Fibroblast of mammary gland (primary cell): Measurements from ENCODE around the gene AUNIP.

Experiments
- DNase-seq: peaks from one replicate; pipeline ENCODE4 v3.0.0-alpha.2; 2010; ENCODE audit warnings: low read depth
- H3K4me3 ChIP-seq: 2 replicates; pipeline ENCODE4 v1.5.1; 2011; ENCODE audit warnings: low read depth, mild to moderate bottlenecking, low read length, moderate library complexity; ENCODE audit not compliant: control insufficient read depth
- TF ChIP-seq, protein P1 (sequence below): conservative IDR thresholded peaks from 2 replicates; pipeline ENCODE4 v1.5.1; 2011; ENCODE audit warnings: low read depth, low read length, inconsistent platforms; ENCODE audit not compliant: control insufficient read depth, insufficient read depth

AUNIP gene

DNA sequence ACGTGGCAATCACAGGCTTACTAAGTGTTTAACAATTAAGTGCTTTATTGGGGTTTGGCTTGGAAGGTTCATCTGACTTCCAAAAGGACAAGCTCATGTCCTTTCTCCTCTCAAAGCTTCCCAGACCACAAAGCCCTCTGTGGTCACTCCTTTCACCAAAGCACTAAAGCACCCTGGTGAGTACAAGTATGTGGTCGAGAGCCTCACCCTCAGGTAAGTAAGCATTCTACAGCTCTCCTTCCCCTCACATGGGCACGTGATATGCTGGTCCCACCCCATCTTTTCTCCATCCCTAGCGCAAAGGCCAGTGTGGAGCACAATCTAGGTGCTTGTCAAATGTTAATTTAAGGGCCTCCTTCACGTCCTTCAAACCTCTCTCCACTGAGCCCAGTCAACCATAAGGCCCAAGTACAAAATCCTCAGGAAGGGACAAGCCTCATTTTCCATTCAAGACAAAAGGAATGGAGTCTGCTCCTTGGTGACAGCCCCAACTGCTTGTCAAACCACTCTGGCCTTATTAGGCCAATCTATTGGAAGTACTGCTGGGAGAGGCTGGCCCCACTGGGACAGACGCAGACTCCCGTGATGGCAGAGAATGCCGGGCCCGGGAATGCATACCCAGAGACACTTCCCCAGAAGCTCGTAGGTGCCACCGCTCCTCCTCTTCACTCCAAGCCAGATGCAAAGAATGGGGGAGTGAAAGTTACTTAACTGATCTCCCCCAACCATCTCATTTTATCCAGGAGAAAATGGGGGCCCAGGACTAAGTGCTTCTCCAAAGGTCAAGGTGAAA lies 39.2 kb upstream of the AUNIP start:
- no peak for DNase-seq
- TF ChIP-seq, protein P1, sequence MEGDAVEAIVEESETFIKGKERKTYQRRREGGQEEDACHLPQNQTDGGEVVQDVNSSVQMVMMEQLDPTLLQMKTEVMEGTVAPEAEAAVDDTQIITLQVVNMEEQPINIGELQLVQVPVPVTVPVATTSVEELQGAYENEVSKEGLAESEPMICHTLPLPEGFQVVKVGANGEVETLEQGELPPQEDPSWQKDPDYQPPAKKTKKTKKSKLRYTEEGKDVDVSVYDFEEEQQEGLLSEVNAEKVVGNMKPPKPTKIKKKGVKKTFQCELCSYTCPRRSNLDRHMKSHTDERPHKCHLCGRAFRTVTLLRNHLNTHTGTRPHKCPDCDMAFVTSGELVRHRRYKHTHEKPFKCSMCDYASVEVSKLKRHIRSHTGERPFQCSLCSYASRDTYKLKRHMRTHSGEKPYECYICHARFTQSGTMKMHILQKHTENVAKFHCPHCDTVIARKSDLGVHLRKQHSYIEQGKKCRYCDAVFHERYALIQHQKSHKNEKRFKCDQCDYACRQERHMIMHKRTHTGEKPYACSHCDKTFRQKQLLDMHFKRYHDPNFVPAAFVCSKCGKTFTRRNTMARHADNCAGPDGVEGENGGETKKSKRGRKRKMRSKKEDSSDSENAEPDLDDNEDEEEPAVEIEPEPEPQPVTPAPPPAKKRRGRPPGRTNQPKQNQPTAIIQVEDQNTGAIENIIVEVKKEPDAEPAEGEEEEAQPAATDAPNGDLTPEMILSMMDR, result no peak
- H3K4me3 ChIP-seq, result no peak overlapping the region

DNA sequence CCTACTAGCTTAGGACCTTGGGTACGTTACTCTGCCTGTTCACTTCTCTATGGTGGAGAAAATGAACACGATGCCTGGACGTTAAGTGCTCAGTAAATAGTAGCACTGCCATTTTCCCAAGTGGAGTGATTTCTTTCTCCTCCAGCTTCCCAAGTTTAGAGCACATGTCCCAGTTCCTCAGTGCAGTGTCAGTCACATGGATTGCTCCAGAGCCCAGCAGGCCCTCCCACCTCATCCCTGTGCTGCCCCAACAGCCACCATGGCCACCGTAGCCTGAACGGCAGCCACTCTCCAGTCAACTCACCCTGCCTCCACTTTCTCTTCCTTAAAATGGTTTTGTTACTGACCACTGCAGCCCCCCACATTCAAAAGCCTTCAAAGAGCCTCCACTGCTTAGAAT lies 38.5 kb upstream of the AUNIP start:
- no peak for DNase-seq
- H3K4me3 ChIP-seq, result no peak overlapping the region
- TF ChIP-seq, protein P1, result no peak

DNA sequence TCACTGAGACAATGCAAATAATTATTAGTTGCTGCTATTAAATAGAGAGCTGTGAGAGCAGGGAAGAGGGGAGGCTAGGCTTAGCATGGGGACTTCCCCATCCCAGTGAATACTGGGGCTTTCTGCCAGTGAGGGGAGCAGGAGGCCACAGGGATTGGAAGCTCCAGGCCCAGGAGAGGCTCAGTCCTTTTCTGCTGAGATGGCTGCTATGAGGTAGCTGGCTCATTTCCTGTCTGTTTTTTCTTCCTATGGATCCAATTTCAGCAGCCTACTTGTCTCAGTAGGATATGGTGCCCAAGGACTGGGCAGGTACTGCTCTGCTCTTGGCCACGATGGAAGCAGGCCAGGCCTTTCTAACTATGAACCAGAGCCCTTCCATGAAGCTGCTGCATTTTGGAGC lies 37.0 kb upstream of the AUNIP start:
- TF ChIP-seq, protein P1, result no peak
- no peak overlapping the region for H3K4me3 ChIP-seq
- no peak for DNase-seq

DNA sequence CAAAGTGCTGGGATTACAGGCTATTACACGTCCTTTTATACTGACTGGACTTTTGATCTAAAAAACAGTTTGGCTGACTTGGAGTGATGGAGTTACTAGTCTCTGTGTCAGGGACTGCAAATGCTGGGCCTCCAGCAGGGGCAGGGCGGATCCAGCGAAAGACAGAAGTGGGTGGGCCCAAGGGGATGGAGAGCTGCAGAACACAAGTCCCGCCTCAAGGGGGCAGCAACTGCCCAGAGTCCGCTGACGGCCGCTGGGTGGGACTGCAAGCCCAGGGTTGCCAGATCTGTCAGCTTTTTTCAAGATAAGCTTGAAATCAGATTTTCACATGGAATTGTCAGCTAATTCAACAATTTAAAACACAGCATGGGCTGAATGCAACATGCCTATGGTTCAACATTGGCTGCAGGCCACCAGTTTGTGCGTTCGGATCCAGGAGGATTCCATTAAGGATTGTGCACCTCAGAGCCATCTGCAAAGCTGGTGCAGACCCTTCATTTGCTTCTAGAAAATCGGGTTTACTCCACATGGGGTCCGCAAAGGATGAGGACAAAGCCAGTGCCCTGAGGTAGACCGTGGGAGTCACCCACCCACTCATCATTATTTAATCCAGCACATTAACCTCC lies 36.2 kb upstream of the AUNIP start:
- H3K4me3 ChIP-seq, result no peak overlapping the region
- TF ChIP-seq, protein P1, result peak; percentile 97
- DNase-seq, result peak; percentile 92

DNA sequence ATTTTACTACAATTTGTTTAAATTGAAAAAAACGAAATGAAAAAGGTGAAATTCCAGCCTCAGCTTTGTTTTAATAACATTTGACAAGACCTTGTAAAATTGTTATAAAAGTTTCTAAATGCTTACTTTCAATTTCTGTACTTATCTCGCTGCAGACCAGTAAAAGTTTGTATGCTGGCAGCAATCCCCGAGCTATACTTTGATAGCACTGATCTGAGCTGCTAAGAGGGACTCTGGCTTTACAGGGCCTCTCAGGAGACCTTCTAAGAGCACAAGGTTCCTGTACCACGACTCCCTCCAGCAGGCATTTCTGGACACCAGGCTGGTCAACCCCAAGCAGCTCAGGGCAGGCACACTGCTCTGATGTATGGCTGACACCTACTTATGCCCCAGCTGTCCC lies 33.9 kb upstream of the AUNIP start:
- H3K4me3 ChIP-seq, result no peak overlapping the region
- TF ChIP-seq, protein P1, result no peak
- no peak for DNase-seq

DNA sequence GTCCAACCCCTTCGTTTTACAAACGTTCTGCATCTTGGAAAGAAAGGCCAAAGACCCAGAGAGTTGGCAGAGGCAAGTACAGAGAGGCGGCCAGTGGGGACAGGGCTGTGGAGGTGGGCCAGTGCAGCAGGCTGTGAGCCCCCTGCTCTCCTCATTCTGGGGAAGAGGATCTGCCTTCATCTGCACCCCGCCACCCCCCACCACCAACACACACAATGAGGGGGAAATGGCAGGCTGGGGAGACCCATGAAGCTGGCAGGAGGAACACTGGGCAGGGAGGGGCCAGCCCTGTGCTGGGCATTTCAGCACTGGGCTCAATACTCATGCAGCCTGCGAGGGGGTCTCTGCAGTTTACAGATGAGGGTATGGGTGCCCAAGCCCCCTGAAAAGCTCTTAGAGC lies 32.3 kb upstream of the AUNIP start:
- DNase-seq, result no peak
- H3K4me3 ChIP-seq, result no peak overlapping the region
- TF ChIP-seq, protein P1, result no peak
